K562 (cell line): ENCODE results near the gene DLGAP1. TPM values are rescaled to one million over a fixed set of nuclear protein-coding genes. Genes with fewer than 3 reads are reported as not detected.

ENCODE experiments used
- ATAC-seq: fragments of 200-7000 bp; cut with Tn5 transposase; 3 replicates; pipeline ENCODE4 v1.9.1; 2020; ENCODE audit warnings: moderate library complexity
- BruUV-seq: library from RNA; stranded (reverse); fragments of 400-500 nt; replicated peaks from 2 replicates; lab custom pipeline; 2021; lab: Mats Ljungman, UMichigan
- CTCF ChIA-PET: fragments of 300-600 bp; formaldehyde crosslinking; extraction: SDS; loops from one replicate; lab custom pipeline; 2021; ENCODE audit warnings: low intra/inter-chr PET ratio; lab: Yijun Ruan, JAX
- POLR2A ChIA-PET: fragments of 300-600, 350-650 bp; sonication (Branson Sonifier 250); formaldehyde crosslinking; extraction: SDS; loops from one replicate; lab custom pipeline; 2021; ENCODE audit warnings: antibody characterized with exemption, inconsistent platforms; lab: Yijun Ruan, JAX
- DNase-seq, 4 experiments: peaks; one replicate each; pipeline versions ENCODE4 v3.0.0 to v3.0.0-alpha.2; 2011 to 2018; ENCODE audit warnings: low spot score in 3 of 4, mixed read lengths in 3 of 4; ENCODE audit errors: extremely low read depth in 1 of 4
- FAIRE-seq: peaks from 2 replicates; lab custom pipeline; 2011; peaks lifted over from hg19 to GRCh38; lab: Jason Lieb, UNC
- H2AFZ ChIP-seq: 2 replicates; pipeline ENCODE4 v1.6.0; 2011; ENCODE audit warnings: low read depth, low read length, control low read depth, inconsistent platforms
- H3K27ac ChIP-seq: fragments of 200-600 bp; 3 replicates; pipeline ENCODE4 v1.8.0; 2011; ENCODE audit warnings: low read depth, mild to moderate bottlenecking, control low read depth, inconsistent platforms, low read length, moderate library complexity, mixed read lengths; ENCODE audit errors: extremely low read depth
- H3K27me3 ChIP-seq, 2 experiments: fragments of 300-600 bp in 1 of 2; 2 replicates in 1 of 2; 3 replicates in 1 of 2; pipeline versions ENCODE4 v1.6.0 to v1.8.0; 2011; ENCODE audit warnings: inconsistent platforms in 2 of 2, low read length in 2 of 2, mild to moderate bottlenecking in 1 of 2, mixed read lengths in 1 of 2, moderate library complexity in 1 of 2; ENCODE audit not compliant: control insufficient read depth in 2 of 2, insufficient read depth in 2 of 2
- H3K36me3 ChIP-seq: fragments of 300-600 bp; 3 replicates; pipeline ENCODE4 v1.8.0; 2011; ENCODE audit warnings: mild to moderate bottlenecking, low read length, inconsistent platforms; ENCODE audit not compliant: control insufficient read depth, insufficient read depth
- H3K4me1 ChIP-seq, 2 experiments: fragments of 200-600 bp in 1 of 2; replicated peaks in 1 of 2; 2 replicates in 1 of 2; 3 replicates in 1 of 2; pipeline versions ENCODE4 v1.5.1 to v1.8.0; 2011; ENCODE audit warnings: inconsistent platforms in 2 of 2, low read length in 2 of 2, mild to moderate bottlenecking in 1 of 2, mixed read lengths in 1 of 2, moderate library complexity in 1 of 2; ENCODE audit not compliant: control insufficient read depth in 2 of 2, insufficient read depth in 2 of 2
- H3K4me2 ChIP-seq: 2 replicates; pipeline ENCODE4 v1.6.1; 2011; ENCODE audit warnings: low read length, control low read depth, inconsistent platforms, mixed read lengths; ENCODE audit not compliant: insufficient read depth
- H3K4me3 ChIP-seq: fragments of 200-600 bp; sonication (generic), shearing (Covaris generic); 2 replicates; pipeline ENCODE4 v1.5.1; 2016; ENCODE audit warnings: control low read depth, inconsistent platforms
- H3K79me2 ChIP-seq: fragments of 200-600 bp; 3 replicates; pipeline ENCODE4 v1.8.0; 2011; ENCODE audit warnings: low read length, inconsistent platforms; ENCODE audit not compliant: control insufficient read depth, insufficient read depth
- H3K9ac ChIP-seq, 2 experiments: 2 replicates each; pipeline versions ENCODE4 v1.6.0 to v1.6.1; 2011; ENCODE audit warnings: low read depth in 2 of 2, low read length in 2 of 2, control low read depth in 1 of 2, inconsistent platforms in 1 of 2, mild to moderate bottlenecking in 1 of 2, mixed read lengths in 1 of 2; ENCODE audit not compliant: insufficient read depth in 1 of 2
- H3K9me1 ChIP-seq: one replicate; pipeline ENCODE4 v1.6.0; 2011; ENCODE audit warnings: inconsistent platforms, mild to moderate bottlenecking, low read length, moderate library complexity; ENCODE audit not compliant: control insufficient read depth, insufficient read depth
- H3K9me3 ChIP-seq: replicated peaks from 2 replicates; pipeline ENCODE4 v1.5.1; 2011; ENCODE audit warnings: low read depth, low read length, inconsistent platforms; ENCODE audit not compliant: control insufficient read depth, insufficient read depth
- H4K20me1 ChIP-seq: replicated peaks from 2 replicates; pipeline ENCODE4 v1.6.1; 2011; ENCODE audit warnings: low read length, inconsistent platforms, mixed read lengths; ENCODE audit not compliant: control insufficient read depth, insufficient read depth
- CBX5 ChIP-seq: IDR thresholded peaks from 2 replicates; pipeline ENCODE4 v1.6.1; 2014; ENCODE audit warnings: low read depth, borderline replicate concordance
- CTBP1 ChIP-seq: fragments of 450-650 bp; IDR thresholded peaks from 2 replicates; pipeline ENCODE4 v1.6.1; 2016; ENCODE audit warnings: borderline replicate concordance
- FIP1L1 ChIP-seq: fragments of 200-400 bp; formaldehyde crosslinking; IDR thresholded peaks from 2 replicates; pipeline ENCODE4 v1.6.1; 2018; ENCODE audit warnings: mild to moderate bottlenecking, low read depth, low read length; ENCODE audit not compliant: poor library complexity, severe bottlenecking
- HES1 ChIP-seq: fragments of 450-650 bp; IDR thresholded peaks from 2 replicates; pipeline ENCODE4 v1.6.1; 2016; ENCODE audit warnings: low read depth, mild to moderate bottlenecking, moderate library complexity
- JUN ChIP-seq, 2 experiments: sonication (generic) in 1 of 2; formaldehyde crosslinking in 1 of 2; IDR thresholded peaks; 2 replicates each; pipeline versions ENCODE4 v1.6.1 to v1.8.0; 2012 to 2022; ENCODE audit warnings: borderline replicate concordance in 2 of 2, mild to moderate bottlenecking in 2 of 2, improper control_type of control experiment in 1 of 2, low read depth in 1 of 2, low read length in 1 of 2, missing genetic modification reagents in 1 of 2
- MEIS2 ChIP-seq: fragments of 450-650 bp; IDR thresholded peaks from 2 replicates; pipeline ENCODE4 v1.6.1; 2014; ENCODE audit warnings: mild to moderate bottlenecking; ENCODE audit not compliant: partially characterized antibody
- MTF1 ChIP-seq: fragments of 250-450 bp; sonication (Bioruptor Pico); IDR thresholded peaks from 2 replicates; pipeline ENCODE4 v1.9.0; 2021; ENCODE audit warnings: moderate library complexity, mild to moderate bottlenecking, inconsistent platforms, borderline replicate concordance
- PCBP1 ChIP-seq: fragments of 200-400 bp; formaldehyde crosslinking; IDR thresholded peaks from 2 replicates; pipeline ENCODE4 v1.6.1; 2018; ENCODE audit warnings: mild to moderate bottlenecking, low read depth, low read length; ENCODE audit not compliant: poor library complexity, severe bottlenecking
- ZNF655 ChIP-seq: fragments of 250-450 bp; sonication (Bioruptor Pico); IDR thresholded peaks from 2 replicates; pipeline ENCODE4 v1.5.0; 2021
- WGBS: fragments of 100-300 bp; shearing (Covaris generic); methylation state at CpG from one replicate; pipeline ENCODE4 v1.1.6; 2016; ENCODE audit warnings: low coverage, mixed read lengths; ENCODE audit not compliant: insufficient coverage; ENCODE audit errors: missing lambda C conversion rate; 5-methylcytosine and 5-hydroxymethylcytosine counted together
- in situ Hi-C: fragments of 300-500 bp; cut with MboI; formaldehyde crosslinking; loops from 4 replicates; pipeline ENCODE4 v1.15.0; 2018; ENCODE audit warnings: inconsistent platforms, mixed read lengths
- intact Hi-C: fragments of 100-400 bp; cut with micrococcal nuclease; formaldehyde crosslinking; loops from 2 replicates; pipeline ENCODE4 v1.14.2; 2022
- polyA plus RNA-seq, 8 experiments: library from polyadenylated mRNA; depleted of rRNA in 4 of 8; stranded (reverse) in 5 of 8; unstranded in 3 of 8; fragments of >200 nt; fragmentation: Nextera tagmentation in 2 of 8; fragmentation: Illumina TruSeq in 1 of 8; extraction: Ambion mirVana in 2 of 8; extraction: Trizol in 1 of 8; gene quantifications; 2 replicates each; pipeline versions ENCODE4 v1.2.1 to v1.2.3, GENCODE V29; 2011 to 2014; ENCODE audit warnings: inconsistent platforms in 1 of 8, missing spikeins in 1 of 8
- total RNA-seq, 7 experiments: library from RNA; depleted of rRNA in 6 of 7; stranded (reverse); fragments of >200 nt in 6 of 7; fragmentation: Illumina TruSeq in 2 of 7; extraction: Trizol in 2 of 7; gene quantifications; 2 replicates each; pipeline versions ENCODE4 v1.2.1 to v1.2.3, GENCODE V29; 2011 to 2021; ENCODE audit warnings: low replicate concordance in 1 of 7

Gene DLGAP1
- total and polyA plus RNA-seq, 9 of the 15 experiments (the other 6 are each of a cell fraction or from before 2014, with no cell fraction given) = 0.04 to 0.22 (median 0.08) TPM

GRCh38 chr18:3502650-3503049 is 952.5 kb downstream of the DLGAP1 start:
- Histone ChIP-seq H3K79me2 (no peaks in the 10 kb centered on the region), H3K9ac (no peak overlapping the region), H3K36me3 (no peaks in the 10 kb centered on the region), H3K9me1 (no peaks in the 10 kb centered on the region), H4K20me1 (no peaks in the 10 kb centered on the region), H2AFZ (no peak overlapping the region), H3K4me3 (no peak overlapping the region), H3K4me1 (peaks cover 0 to 5% of the 10 kb centered on the region in 2 experiments; a peak in 1 of 5 replicates), H3K27ac (no peak overlapping the region), H3K27me3 (no peaks in the 10 kb centered on the region), H3K4me2 (no peak overlapping the region), H3K9me3 (no peaks in the 10 kb centered on the region)
- in situ Hi-C loops = no loop called here
- CTCF ChIA-PET = no interaction called here
- TF ChIP-seq FIP1L1 = no peak
- TF ChIP-seq HES1 = no peak
- no peak for TF ChIP-seq MEIS2
- no peak for TF ChIP-seq MTF1 (CRISPR knock-in tag)
- no peak for TF ChIP-seq PCBP1
- POLR2A ChIA-PET = no interaction called here
- WGBS = 48% methylated on average over 4 of the region's 4 CpGs
- ATAC-seq = no peak
- no TSS peak for BruUV-seq
- intact Hi-C loops = no loop called here
- no peak for DNase-seq
- peak; percentile 51 for FAIRE-seq

GRCh38 chr18:3500016-3500415 is 955.1 kb downstream of the DLGAP1 start:
- intact Hi-C loops = no loop called here
- no peaks in the 10 kb centered on the region for H3K9me3 ChIP-seq
- H2AFZ ChIP-seq = peak overlapping the region; percentile 58
- H3K27ac ChIP-seq = no peak overlapping the region
- DNase-seq (no peak), ATAC-seq (no peak), FAIRE-seq (no peak)
- H3K4me1 ChIP-seq = peaks cover 0 to 5% of the 10 kb centered on the region in 2 experiments; a peak in 1 of 5 replicates
- no peaks in the 10 kb centered on the region for H3K9me1 ChIP-seq
- no peaks in the 10 kb centered on the region for H3K36me3 ChIP-seq
- H3K4me2 ChIP-seq = no peak overlapping the region; the same call in 1 of the 2 replicates
- in situ Hi-C loops = no loop called here
- no TSS peak for BruUV-seq
- H3K9ac ChIP-seq = no peak overlapping the region
- H3K4me3 ChIP-seq = no peak overlapping the region
- POLR2A ChIA-PET = no interaction called here
- H3K79me2 ChIP-seq = no peaks in the 10 kb centered on the region
- no peaks in the 10 kb centered on the region for H3K27me3 ChIP-seq
- CTCF ChIA-PET = no interaction called here
- H4K20me1 ChIP-seq = no peaks in the 10 kb centered on the region
- WGBS = 22% methylated on average over 5 of the region's 5 CpGs
- no peak for TF ChIP-seq JUN (IDR thresholded peaks at IDR 0.05; ENCODE audit: borderline replicate concordance, low read depth, low read length)
- TF ChIP-seq JUN (CRISPR knock-in tag; IDR thresholded peaks at IDR 0.05; ENCODE audit: borderline replicate concordance) = no peak
- no peak for TF ChIP-seq CBX5
- TF ChIP-seq ZNF655 (CRISPR knock-in tag) = no peak
- TF ChIP-seq CTBP1 = no peak
